H1 (cell line): ENCODE data around the gene ACAT2. TPM values are rescaled to one million over a fixed set of nuclear protein-coding genes. Genes with fewer than 3 reads are reported as not detected.

ENCODE experiments used
- CTCF ChIA-PET: fragments of 300-600 bp; sonication (Branson Sonifier 250); formaldehyde crosslinking; loops from one replicate; lab custom pipeline; 2021; ENCODE audit not compliant: partially characterized antibody; lab: Charles Lee
- POLR2A ChIA-PET: fragments of 300-600 bp; sonication (Branson Sonifier 250); formaldehyde crosslinking; loops from one replicate; lab custom pipeline; 2021; ENCODE audit warnings: inconsistent platforms; ENCODE audit not compliant: partially characterized antibody; lab: Charles Lee
- DNase-seq, 2 experiments: peaks; one replicate each; pipeline versions ENCODE4 v3.0.0 to v3.0.0-alpha.2; 2010 to 2022; ENCODE audit warnings: low spot score in 2 of 2, low read depth in 1 of 2, mixed read lengths in 1 of 2
- FAIRE-seq: peaks from 2 replicates; lab custom pipeline; 2011; peaks lifted over from hg19 to GRCh38; lab: Jason Lieb, UNC
- H2AFZ ChIP-seq: 2 replicates; pipeline ENCODE4 v1.8.1; 2012; ENCODE audit warnings: low read length, inconsistent platforms
- H2AK5ac ChIP-seq: 2 replicates; pipeline ENCODE4 v1.6.1; 2013; ENCODE audit warnings: low read depth, low read length
- H2BK120ac ChIP-seq: replicated peaks from 2 replicates; pipeline ENCODE3; 2013; ENCODE audit warnings: low read depth, low read length, inconsistent platforms
- H2BK12ac ChIP-seq: 2 replicates; pipeline ENCODE4 v1.6.1; 2013; ENCODE audit warnings: low read depth, low read length
- H2BK15ac ChIP-seq: 2 replicates; pipeline ENCODE4 v1.6.1; 2013; ENCODE audit warnings: low read length
- H2BK20ac ChIP-seq: 2 replicates; pipeline ENCODE4 v1.6.1; 2013; ENCODE audit warnings: low read length
- H2BK5ac ChIP-seq: 2 replicates; pipeline ENCODE4 v1.6.1; 2013; ENCODE audit warnings: low read depth, low read length
- H3K14ac ChIP-seq: 2 replicates; pipeline ENCODE4 v1.6.1; 2013; ENCODE audit warnings: inconsistent platforms; ENCODE audit not compliant: insufficient read length
- H3K18ac ChIP-seq: 2 replicates; pipeline ENCODE4 v1.6.1; 2013; ENCODE audit warnings: low read length; ENCODE audit errors: extremely low read depth
- H3K23ac ChIP-seq: 2 replicates; pipeline ENCODE4 v1.6.1; 2013; ENCODE audit warnings: inconsistent platforms; ENCODE audit not compliant: insufficient read length
- H3K23me2 ChIP-seq: 2 replicates; pipeline ENCODE4 v1.6.1; 2013; ENCODE audit warnings: low read depth, low read length
- H3K27ac ChIP-seq: 2 replicates; pipeline ENCODE4 v1.6.1; 2011; ENCODE audit warnings: low read depth, low read length, inconsistent platforms
- H3K27me3 ChIP-seq, 4 experiments: replicated peaks in 1 of 4; 1 replicate in 1 of 4; 2 replicates in 3 of 4; pipeline versions ENCODE4 v1.6.1 to v1.8.1; 2011 to 2013; ENCODE audit warnings: low read length in 3 of 4, mild to moderate bottlenecking in 3 of 4, inconsistent platforms in 2 of 4, mixed read lengths in 2 of 4, moderate library complexity in 1 of 4; ENCODE audit not compliant: control insufficient read depth in 3 of 4, insufficient read depth in 3 of 4; ENCODE audit errors: extremely low read depth in 1 of 4
- H3K36me3 ChIP-seq, 4 experiments: 2 replicates each; pipeline versions ENCODE4 v1.6.1 to v1.8.1; 2011 to 2013; ENCODE audit warnings: mild to moderate bottlenecking in 4 of 4, low read length in 3 of 4, moderate library complexity in 2 of 4, control low read depth in 1 of 4, inconsistent platforms in 1 of 4; ENCODE audit not compliant: insufficient read depth in 4 of 4, control insufficient read depth in 2 of 4
- H3K4ac ChIP-seq: replicated peaks from 2 replicates; pipeline ENCODE3; 2013; ENCODE audit warnings: low read length, low read depth, mixed read lengths, inconsistent platforms; ENCODE audit not compliant: insufficient read length
- H3K4me1 ChIP-seq, 4 experiments: replicated peaks in 1 of 4; 1 replicate in 1 of 4; 2 replicates in 3 of 4; pipeline versions ENCODE4 v1.6.1 to v1.8.1; 2011 to 2013; ENCODE audit warnings: low read length in 3 of 4, inconsistent platforms in 2 of 4, mixed read lengths in 1 of 4; ENCODE audit not compliant: insufficient read depth in 4 of 4, control insufficient read depth in 3 of 4
- H3K4me2 ChIP-seq, 2 experiments: 2 replicates each; pipeline versions ENCODE4 v1.6.1 to v1.8.1; 2011 to 2013; ENCODE audit warnings: low read depth in 2 of 2, low read length in 2 of 2, control low read depth in 1 of 2, inconsistent platforms in 1 of 2, mild to moderate bottlenecking in 1 of 2; ENCODE audit not compliant: insufficient read depth in 1 of 2
- H3K4me3 ChIP-seq, 4 experiments: fragments of 200-600, 300-600 bp in 1 of 4; sonication (generic), shearing (Covaris generic), sonication (Bioruptor Twin) in 1 of 4; 2 replicates each; pipeline versions ENCODE4 v1.5.1 to v1.8.1; 2011 to 2016; ENCODE audit warnings: low read length in 4 of 4, low read depth in 3 of 4, control low read depth in 2 of 4, inconsistent platforms in 2 of 4, mild to moderate bottlenecking in 2 of 4, mixed read lengths in 1 of 4, moderate library complexity in 1 of 4; ENCODE audit not compliant: insufficient read depth in 2 of 4; ENCODE audit errors: extremely low read depth in 1 of 4
- H3K56ac ChIP-seq: replicated peaks from 2 replicates; pipeline ENCODE3; 2013; ENCODE audit warnings: low read depth, mild to moderate bottlenecking, mixed read lengths, low read length, inconsistent platforms; ENCODE audit not compliant: insufficient read length
- H3K79me1 ChIP-seq: 2 replicates; pipeline ENCODE4 v1.6.1; 2013; ENCODE audit warnings: low read depth, low read length, control low read depth
- H3K79me2 ChIP-seq, 2 experiments: 2 replicates each; pipeline versions ENCODE4 v1.6.1 to v1.8.1; 2012 to 2013; ENCODE audit warnings: low read length in 2 of 2, mild to moderate bottlenecking in 2 of 2, inconsistent platforms in 1 of 2; ENCODE audit not compliant: insufficient read depth in 2 of 2, control insufficient read depth in 1 of 2
- H3K9ac ChIP-seq, 4 experiments: replicated peaks in 1 of 4; 1 replicate in 1 of 4; 2 replicates in 3 of 4; pipeline versions ENCODE4 v1.6.1 to v1.8.1; 2011 to 2013; ENCODE audit warnings: low read depth in 3 of 4, low read length in 3 of 4, control low read depth in 2 of 4, mild to moderate bottlenecking in 2 of 4, moderate library complexity in 2 of 4, inconsistent platforms in 1 of 4; ENCODE audit errors: extremely low read depth in 1 of 4
- H3K9me3 ChIP-seq, 2 experiments: 2 replicates each; pipeline versions ENCODE4 v1.6.1 to v1.8.1; 2012 to 2013; ENCODE audit warnings: mild to moderate bottlenecking in 2 of 2, moderate library complexity in 2 of 2, control low read depth in 1 of 2, inconsistent platforms in 1 of 2, low read depth in 1 of 2, low read length in 1 of 2, mixed read lengths in 1 of 2; ENCODE audit not compliant: insufficient read depth in 2 of 2
- H4K20me1 ChIP-seq, 2 experiments: replicated peaks in 1 of 2; 2 replicates each; pipeline versions ENCODE3 to v1.8.1; 2011 to 2013; ENCODE audit warnings: inconsistent platforms in 2 of 2, low read length in 2 of 2, mild to moderate bottlenecking in 1 of 2; ENCODE audit not compliant: insufficient read depth in 2 of 2, control insufficient read depth in 1 of 2
- H4K5ac ChIP-seq: 2 replicates; pipeline ENCODE4 v1.6.1; 2013; ENCODE audit warnings: low read length, low read depth, mixed read lengths, inconsistent platforms; ENCODE audit not compliant: insufficient read length
- H4K8ac ChIP-seq: 2 replicates; pipeline ENCODE4 v1.8.0; 2013; ENCODE audit warnings: mild to moderate bottlenecking, moderate library complexity, low read length, inconsistent platforms; ENCODE audit not compliant: insufficient read depth; ENCODE audit errors: extremely low read depth
- H4K91ac ChIP-seq: replicated peaks from 2 replicates; pipeline ENCODE3; 2013; ENCODE audit warnings: low read length, mixed read lengths, inconsistent platforms; ENCODE audit not compliant: insufficient read length
- CEBPB ChIP-seq: IDR thresholded peaks from 2 replicates; pipeline ENCODE4 v1.6.1; 2012; ENCODE audit warnings: low read depth, low read length
- CREB1 ChIP-seq: IDR thresholded peaks from 2 replicates; pipeline ENCODE4 v1.6.1; 2012; ENCODE audit warnings: inconsistent platforms
- CTBP2 ChIP-seq: IDR thresholded peaks from 2 replicates; pipeline ENCODE4 v1.7.0; 2011; ENCODE audit warnings: borderline replicate concordance, mild to moderate bottlenecking, moderate library complexity, mixed read lengths, low read length; ENCODE audit not compliant: insufficient read depth, insufficient read length
- GABPA ChIP-seq: IDR thresholded peaks from 2 replicates; pipeline ENCODE4 v1.6.1; 2011; ENCODE audit warnings: mild to moderate bottlenecking, low read length, moderate library complexity, borderline replicate concordance; ENCODE audit not compliant: insufficient read depth
- KDM4A ChIP-seq: IDR thresholded peaks from one replicate; pipeline ENCODE4 v1.7.1; 2012; ENCODE audit warnings: low read depth, mild to moderate bottlenecking, moderate library complexity, low read length, inconsistent platforms; ENCODE audit not compliant: severe bottlenecking
- PHF8 ChIP-seq: fragments of 200-600 bp; sonication (generic); conservative IDR thresholded peaks from 2 replicates; pipeline ENCODE4 v1.7.1; 2012; ENCODE audit warnings: low read depth, mild to moderate bottlenecking, inconsistent platforms, low read length, moderate library complexity
- SIN3A ChIP-seq, 2 experiments: IDR thresholded peaks in 1 of 2; conservative IDR thresholded peaks in 1 of 2; 2 replicates each; pipeline ENCODE4 v1.6.1; 2011 to 2012; ENCODE audit warnings: low read length in 2 of 2, improper control_type of control experiment in 1 of 2, low read depth in 1 of 2, mild to moderate bottlenecking in 1 of 2
- TBP ChIP-seq: IDR thresholded peaks from 2 replicates; pipeline ENCODE4 v1.6.1; 2011; ENCODE audit warnings: low read depth, low read length, improper control_type of control experiment
- WGBS, 2 experiments: shearing (Covaris generic) in 1 of 2; methylation state at CpG; one replicate each; pipeline versions ENCODE4 v1.1.6 to v1.1.7; 2013 to 2015; ENCODE audit warnings: low lambda C conversion rate in 2 of 2, mixed read lengths in 2 of 2, inconsistent platforms in 1 of 2, low coverage in 1 of 2, missing lambda C conversion rate in 1 of 2; ENCODE audit not compliant: insufficient replicate concordance in 2 of 2, insufficient coverage in 1 of 2, insufficient read length in 1 of 2; ENCODE audit errors: extremely low coverage in 1 of 2, missing lambda C conversion rate in 1 of 2; 5-methylcytosine and 5-hydroxymethylcytosine counted together
- polyA plus RNA-seq, 7 experiments: library from polyadenylated mRNA; depleted of rRNA in 3 of 7; stranded (reverse) in 5 of 7; unstranded in 2 of 7; fragments of >200 nt in 5 of 7; fragments of 200-250 nt in 2 of 7; gene quantifications; 1 replicate in 5 of 7; 2 replicates in 1 of 7; 4 replicates in 1 of 7; pipeline versions ENCODE4 v1.2.1 to v1.2.3, GENCODE V29; 2011 to 2013; ENCODE audit warnings: missing spikeins in 2 of 7, mixed read lengths in 2 of 7
- total RNA-seq: library from RNA; stranded (reverse); fragmentation: NEBNext Ultra II Directional; extraction: Animal tissue kit (Norgen Biotek cat#: 25700); gene quantifications from 2 replicates; pipeline ENCODE4 v1.2.1, GENCODE V29; 2021
- TF ChIP-seq, protein P1 (sequence below): IDR thresholded peaks from 2 replicates; pipeline ENCODE4 v1.6.1; 2012; ENCODE audit warnings: inconsistent platforms

ACAT2 gene
- total and polyA plus RNA-seq, 2 of the 8 experiments (the other 6 are each of a cell fraction or from before 2014, with no cell fraction given), result 61.6 to 166 TPM

DNA sequence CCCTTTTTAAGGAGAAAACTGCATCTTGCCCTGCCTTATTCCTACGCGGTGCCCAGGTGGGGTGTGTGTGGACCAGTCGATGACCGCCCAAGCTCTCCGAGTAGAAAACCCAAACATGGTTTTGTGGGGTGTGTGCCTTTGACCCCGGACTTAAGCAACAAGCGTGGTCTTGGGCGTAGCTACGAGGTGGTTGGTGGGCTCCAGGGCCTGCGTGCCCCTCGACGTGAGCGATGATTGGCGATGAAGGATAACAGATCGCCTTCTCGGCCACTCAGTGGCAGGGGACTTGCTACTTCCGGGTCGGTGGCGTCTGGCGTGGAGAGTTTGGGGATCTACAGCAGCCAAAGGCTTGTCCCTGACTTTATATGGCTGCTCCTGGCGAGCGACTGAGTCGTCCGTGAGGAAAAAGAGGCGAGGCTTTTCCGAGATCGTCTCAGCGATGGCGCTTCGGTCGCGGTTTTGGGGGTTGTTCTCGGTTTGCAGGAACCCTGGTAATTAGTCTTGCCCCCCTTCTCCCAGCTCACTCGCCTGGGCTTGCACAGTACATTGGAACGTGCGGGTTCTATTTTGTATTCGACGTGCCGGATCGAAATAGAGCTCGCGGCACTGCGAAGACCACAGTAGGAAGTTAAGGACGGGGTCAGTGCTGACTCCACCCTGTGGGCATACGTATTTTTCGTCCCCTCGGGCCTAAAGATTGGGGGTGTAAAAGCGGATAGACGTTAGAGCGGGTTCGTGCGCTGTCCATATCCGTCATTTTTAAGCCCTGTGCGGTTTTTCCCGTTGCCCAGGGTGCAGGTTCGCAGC, 28.5 kb downstream of the ACAT2 start, which contains the start of gene MRPL18:
Gene MRPL18 (plus strand): TSS at position 319 of the 807 bp plus-strand sequence. CDS start 121 bp downstream, at position 440.
- Histone ChIP-seq H2BK120ac (peak within 1 kb of the TSS; percentile 38), H3K79me1 (no peaks in the 10 kb centered on the region; the same call in 1 of the 2 replicates), H3K56ac (peak within 1 kb of the TSS; percentile 98), H3K18ac (peak within 1 kb of the TSS; percentile 100), H3K23ac (no peak within 1 kb of the TSS), H2BK15ac (no peak within 1 kb of the TSS), H2AFZ (0 out of 2 replicates have a peak within 1 kb of the TSS, but pooled peaks have one; percentile 21), H3K27ac (peak within 1 kb of the TSS; percentile 91), H4K8ac (peak within 1 kb of the TSS; percentile 98), H3K4ac (peak within 1 kb of the TSS; percentile 76), H3K4me2 (peak within 1 kb of the TSS; percentile 81 to 99), H3K79me2 (peaks cover 20 to 77% of the 10 kb centered on the region in 2 experiments), H3K9me3 (no peaks in the 10 kb centered on the region), H4K20me1 (peaks cover 4 to 7% of the 10 kb centered on the region in 2 experiments), H2BK12ac (peak within 1 kb of the TSS; percentile 22; the same call in 1 of the 2 replicates), H3K14ac (no peak within 1 kb of the TSS), H2AK5ac (no peak within 1 kb of the TSS; the same call in 1 of the 2 replicates), H3K23me2 (peaks cover 7% of the 10 kb centered on the region), H3K27me3 (no peaks in the 10 kb centered on the region), H3K4me1 (peaks cover 0 to 12% (median 7%) of the 10 kb centered on the region in 4 experiments; a peak in 4 of 7 replicates), H2BK5ac (peak within 1 kb of the TSS; percentile 98), H3K4me3 (peak within 1 kb of the TSS; percentile 78 to 94 (median 90)), H4K5ac (peak within 1 kb of the TSS; percentile 87), H3K36me3 (peaks cover 6 to 57% (median 21%) of the 10 kb centered on the region in 4 experiments; a peak in 7 of 8 replicates), H4K91ac (peak within 1 kb of the TSS; percentile 95), H3K9ac (peak within 1 kb of the TSS; percentile 96 to 98 (median 97)), H2BK20ac (no peak within 1 kb of the TSS)
- peak; percentile 24 for FAIRE-seq
- DNase-seq, result peak; percentile 77 to 96
- ChIA-PET POLR2A (interaction anchor here (0.6 to 5.3 kb wide), 32 partner anchors 10 to 188 kb away, joined by 3 to 80 read pairs (median 6); partner anchors contain the start of genes ACAT2, IGF2R, PNLDC1 and SOD2), CTCF (interaction anchor here (0.6 to 2.3 kb wide), 8 partner anchors 51 to 676 kb away, joined by 3 to 11 read pairs (median 3); no protein-coding TSS in a partner anchor)
- WGBS, 2 experiments, result 2% methylated on average over 56 of the region's 56 CpGs; no CpG with 5 or more reads in 1 of the 2 experiments
- TF ChIP-seq CTBP2 (no peak), KDM4A (peak; percentile 28), CREB1 (peak; percentile 80), PHF8 (peak; percentile 75), GABPA (0 out of 2 replicates have a peak, but pooled peaks have one; percentile 29), SIN3A (conservative IDR thresholded peaks at IDR 0.05 in 1 of 2, IDR thresholded peaks at IDR 0.05 in 1 of 2; ENCODE audit: low read depth in 1 of 2, low read length in 2 of 2) (peak; percentile 16 to 84; a peak in 1 of 4 replicates), TBP (peak; percentile 79; the same call in 1 of the 2 replicates), CEBPB (no peak)
- TF ChIP-seq, protein P1, sequence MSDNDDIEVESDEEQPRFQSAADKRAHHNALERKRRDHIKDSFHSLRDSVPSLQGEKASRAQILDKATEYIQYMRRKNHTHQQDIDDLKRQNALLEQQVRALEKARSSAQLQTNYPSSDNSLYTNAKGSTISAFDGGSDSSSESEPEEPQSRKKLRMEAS, result peak; percentile 52; the same call in 1 of the 2 replicates
